DMS 273 (cell line): ENCODE data around the gene CHST11.

Experiments
- DNase-seq: peaks from one replicate; lab custom pipeline; 2025; ENCODE audit not compliant: unreplicated experiment; lab: John Stamatoyannopoulos, UW

Gene CHST11

DNA sequence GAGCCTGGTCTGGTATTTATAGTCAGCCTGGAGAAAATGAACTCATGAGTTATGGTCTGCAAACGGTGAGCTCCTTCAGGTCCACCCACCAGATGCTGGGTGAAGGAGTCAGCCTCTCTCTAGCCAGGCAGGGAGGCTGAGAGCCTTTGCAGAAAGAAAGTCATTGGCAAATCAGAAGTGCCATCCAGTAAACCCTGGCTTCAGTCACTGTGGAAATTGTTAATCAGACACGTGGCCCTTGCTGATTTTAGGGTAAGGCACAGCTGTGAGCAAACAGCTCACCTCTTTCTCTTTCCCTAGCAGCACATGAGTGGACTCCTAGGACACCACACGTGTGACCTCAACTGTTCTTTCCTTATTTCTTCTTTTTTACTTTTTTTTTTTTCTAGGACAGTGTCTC lies 44.9 kb downstream of the CHST11 start:
- no peak for DNase-seq

DNA sequence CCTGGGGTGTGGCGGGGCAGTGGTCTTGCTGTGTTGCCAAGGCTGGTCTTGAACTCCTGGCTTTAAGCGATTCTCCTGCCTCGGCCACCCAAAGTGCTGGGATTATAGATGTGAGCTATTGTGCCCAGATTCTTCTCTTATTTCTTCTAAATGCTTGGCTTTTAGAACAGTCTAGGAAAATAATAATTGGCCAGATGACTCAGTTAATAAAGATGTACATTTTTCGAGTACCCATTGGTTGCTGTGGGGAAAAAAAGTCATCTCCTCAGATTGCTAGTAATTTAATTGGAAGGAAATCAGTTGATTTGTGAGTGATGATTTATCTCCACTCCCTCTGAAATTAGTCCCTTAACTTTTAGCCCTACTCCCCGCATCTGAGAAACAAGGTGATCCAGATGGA lies 45.5 kb downstream of the CHST11 start:
- DNase-seq: no peak

DNA sequence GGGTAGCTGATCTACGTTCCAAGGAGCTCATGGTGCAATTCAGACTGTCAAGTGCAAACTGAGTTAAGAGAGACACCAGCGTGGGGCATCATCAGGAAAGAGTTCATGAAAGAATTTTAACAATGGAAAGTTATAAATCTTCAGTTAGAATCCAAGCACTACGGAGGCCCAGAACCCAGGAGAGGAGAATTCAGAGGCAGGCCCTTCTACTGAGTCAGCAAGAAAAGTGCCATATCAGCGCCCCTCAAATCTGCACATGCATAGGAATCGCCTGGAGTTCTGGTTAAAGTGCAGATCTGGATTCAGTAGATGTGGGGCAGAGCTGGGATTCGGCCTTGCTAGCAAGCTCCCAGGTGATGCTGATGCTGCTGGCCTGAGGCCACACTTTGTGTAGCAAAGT lies 45.9 kb downstream of the CHST11 start:
- no peak for DNase-seq

DNA sequence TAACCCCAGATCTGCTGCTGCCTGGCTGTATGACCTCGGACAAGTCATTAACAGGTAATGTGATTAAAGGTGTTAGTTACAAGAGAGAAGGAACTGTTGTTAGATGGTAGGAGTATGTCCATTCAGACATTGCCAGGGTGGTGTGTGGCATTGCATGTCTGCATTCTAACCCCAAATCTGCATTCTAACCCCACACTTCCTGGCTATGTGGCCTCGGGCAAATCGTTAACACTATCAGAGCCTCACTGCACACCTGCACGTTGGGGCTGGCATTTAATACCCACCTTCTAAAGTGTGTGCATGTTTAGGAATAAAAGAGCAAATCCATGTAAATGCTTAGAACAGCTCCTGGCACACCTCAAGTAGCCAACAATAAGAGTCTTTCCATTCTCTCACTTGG lies 46.4 kb downstream of the CHST11 start:
- no peak for DNase-seq

DNA sequence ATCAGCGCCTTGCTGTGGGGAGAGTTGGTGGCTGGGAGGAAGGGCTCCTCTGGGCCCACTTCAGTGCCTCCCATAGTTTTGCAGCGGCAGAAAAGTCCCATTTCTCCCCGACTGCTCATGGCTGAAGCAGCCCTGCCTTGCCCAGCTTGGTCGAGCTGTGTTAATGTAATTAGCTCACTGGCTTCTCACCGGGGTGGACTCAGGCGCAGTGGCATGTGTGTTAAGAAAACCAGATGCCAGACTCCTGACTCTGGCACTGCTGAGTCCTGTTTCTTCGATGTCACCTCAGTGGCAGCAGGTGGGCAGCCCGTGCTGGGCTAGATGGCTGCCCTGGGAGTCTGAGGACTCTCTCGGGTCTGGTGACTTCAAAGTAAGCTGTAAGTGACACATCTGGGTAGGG lies 47.4 kb downstream of the CHST11 start:
- peak; percentile 6 for DNase-seq

DNA sequence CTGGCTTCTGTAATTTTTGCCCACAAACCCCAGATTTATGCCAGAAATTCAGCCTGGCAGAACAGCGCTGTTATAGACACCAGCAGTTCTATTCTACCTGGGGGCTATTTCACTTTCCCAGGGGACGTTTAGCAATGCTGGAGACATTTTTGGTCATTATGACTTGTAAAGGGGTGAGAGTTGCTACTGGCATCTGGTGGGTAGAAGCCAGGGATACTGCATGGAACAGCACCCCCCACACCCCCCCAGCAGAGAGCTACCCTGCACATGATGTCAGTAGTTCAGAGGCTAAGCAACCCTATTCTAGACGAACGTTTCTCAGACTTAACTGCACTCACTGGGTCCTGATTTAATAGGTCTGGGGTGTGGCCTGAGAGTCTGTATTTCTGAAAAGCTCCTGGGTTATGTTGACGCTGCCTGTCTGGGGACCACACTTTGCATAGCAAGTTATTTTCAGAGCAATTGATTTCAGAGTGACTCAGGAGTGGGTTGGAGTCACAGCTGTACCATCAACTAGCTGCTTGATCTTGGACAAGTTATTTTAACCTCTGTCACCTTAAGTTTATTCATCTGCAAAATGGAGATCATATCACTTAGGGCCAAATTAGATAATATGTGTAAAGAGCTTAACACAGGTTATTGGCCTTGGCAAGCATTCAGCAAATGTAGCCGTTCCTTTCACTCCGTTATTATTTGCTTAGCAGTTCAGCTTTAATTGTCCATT lies 48.5 kb downstream of the CHST11 start:
- DNase-seq: peak; percentile 25

DNA sequence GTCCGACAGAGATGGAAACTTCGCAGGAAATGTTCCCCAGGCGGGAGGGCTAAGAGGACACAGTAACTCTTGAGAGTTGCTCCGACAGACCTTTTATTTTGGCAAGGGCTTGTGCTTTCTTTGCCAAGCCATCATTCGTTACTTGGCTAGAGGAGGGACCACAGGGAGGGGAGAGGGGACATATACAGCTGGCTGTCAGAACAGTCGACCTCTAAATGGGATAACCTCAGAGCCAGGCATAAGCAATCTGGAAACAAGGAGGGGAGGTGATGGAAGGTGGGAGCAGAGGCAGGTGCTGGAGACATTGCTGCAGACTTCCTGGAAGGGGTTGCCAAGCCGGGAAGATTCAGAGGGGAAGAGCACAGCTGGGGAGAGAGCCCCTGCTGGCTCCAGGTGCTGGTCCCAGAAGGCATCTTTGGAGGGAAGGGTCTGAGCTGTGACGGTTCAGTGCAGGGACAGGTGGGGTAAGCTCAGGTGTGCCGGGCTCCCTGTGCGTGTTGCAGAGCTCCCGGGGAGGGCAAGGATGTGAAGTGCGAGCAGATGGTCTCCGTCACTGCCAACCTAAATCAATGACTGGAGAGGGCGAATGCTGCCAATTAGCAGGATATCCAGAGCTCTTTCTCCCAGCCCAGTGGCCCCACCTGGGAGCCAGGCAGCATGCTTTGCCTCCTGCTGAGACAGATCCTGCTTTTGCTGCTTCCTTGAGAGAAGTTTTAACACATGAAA lies 50.1 kb downstream of the CHST11 start:
- DNase-seq: peak; percentile 80

DNA sequence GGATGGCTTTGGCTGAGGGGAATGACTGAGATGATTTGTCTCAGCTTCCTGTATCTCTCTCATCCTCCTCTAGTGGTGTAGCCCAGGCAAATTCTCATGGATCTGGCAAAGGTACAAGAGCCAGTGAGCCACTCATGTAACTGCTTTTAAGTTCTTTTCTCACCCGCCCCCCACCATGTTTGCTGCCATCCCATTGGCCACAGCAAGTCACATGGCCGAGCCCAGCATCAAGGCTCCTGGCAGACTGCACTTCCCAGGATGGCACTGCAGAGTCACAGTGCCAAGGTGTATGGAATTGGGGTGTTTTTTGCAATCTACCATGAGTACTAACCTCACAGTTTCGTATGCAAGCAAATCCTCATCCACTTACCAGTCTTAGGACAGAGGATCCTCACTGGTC lies 50.9 kb downstream of the CHST11 start:
- DNase-seq: peak; percentile 51

DNA sequence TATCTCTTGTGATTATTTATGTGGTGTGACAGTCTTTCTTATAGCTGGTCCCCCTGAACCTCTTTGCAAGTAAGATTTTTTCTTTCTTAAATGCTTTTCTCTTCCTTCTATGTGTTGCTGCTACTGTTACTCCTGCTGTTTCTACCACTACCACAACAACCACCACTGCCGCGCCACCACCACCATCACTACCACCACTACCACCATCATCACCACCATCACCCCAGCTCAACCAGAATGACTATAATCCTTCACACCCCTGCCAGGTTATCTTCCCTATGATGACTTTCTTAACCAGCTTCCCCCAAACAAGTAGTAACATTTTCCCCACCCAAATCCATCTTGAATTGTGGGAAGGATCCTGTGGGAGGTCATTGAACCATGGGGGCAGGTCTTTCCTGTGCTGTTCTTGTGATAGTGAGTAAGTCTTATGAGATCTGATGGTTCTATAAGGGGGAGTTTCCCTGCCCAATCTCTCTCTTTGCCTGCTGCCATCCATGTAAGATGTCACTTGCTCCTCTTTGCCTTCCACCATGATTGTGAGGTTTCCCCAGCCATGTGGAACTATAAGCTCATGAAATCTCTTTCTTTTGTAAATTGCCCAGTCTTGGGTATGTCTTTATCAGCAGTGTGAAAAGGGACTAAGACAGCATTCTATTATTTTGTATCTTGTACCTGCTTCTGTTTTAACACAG lies 52.2 kb downstream of the CHST11 start:
- no peak for DNase-seq

DNA sequence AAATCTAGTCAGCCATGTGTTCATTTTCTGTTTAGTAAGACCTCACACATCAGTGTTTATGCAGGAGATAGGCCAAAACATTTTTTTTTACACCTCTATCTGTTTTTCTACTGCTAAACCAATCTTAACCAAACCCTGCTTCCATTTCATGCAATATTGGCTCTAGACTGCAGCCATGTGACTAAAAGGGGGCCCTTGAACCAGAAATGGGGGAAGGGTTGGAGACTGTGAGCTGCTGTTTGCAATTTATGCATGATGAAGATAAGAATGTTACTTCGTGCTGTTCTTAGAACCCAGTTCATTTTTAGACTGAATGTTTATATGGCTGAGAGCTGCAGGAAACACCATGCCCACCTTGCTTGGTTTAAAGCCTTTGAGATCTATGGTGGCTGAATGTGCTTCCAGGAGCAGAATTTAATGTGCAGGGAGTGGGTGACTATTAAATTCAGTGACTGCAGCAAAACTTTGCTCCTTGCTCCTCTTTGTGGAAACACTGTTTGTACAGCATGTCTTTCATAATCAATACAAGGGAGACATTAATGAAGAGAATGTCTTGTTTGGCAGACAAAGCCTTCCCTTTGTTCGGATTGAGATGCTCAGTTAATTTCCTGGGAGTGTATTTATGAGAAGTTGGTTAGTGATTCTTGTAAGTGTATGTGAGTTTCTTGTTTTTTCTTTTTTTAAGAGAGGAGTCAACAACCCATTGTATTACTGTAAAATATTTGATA lies 53.6 kb downstream of the CHST11 start:
- no peak for DNase-seq

DNA sequence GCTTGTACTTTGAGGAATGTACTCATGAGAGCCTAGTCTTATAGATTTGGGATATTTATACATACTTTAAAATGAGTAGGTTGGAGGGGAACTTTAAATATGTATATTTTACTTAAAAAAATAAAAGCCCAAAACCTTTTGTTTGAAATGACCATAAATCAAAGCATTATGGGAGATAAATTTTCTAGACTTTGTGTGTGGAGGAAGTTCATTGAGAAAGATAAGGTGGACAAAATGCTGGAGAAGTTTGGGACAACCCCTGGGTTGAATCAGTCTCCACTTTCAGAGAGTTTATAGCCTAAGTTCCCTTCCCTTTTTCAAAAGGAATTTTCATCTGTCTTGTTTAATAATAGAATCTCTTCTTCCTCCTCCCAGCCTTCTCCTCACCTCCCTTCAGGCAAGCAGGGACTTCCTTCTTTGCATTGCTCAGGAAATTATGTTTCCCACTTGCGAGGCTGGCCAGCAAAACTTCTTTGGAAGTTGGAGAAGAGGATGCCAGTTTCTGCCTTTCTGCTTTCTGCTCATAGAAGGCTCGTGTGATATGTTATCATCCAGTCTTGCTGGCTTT lies 54.2 kb downstream of the CHST11 start:
- DNase-seq: no peak

DNA sequence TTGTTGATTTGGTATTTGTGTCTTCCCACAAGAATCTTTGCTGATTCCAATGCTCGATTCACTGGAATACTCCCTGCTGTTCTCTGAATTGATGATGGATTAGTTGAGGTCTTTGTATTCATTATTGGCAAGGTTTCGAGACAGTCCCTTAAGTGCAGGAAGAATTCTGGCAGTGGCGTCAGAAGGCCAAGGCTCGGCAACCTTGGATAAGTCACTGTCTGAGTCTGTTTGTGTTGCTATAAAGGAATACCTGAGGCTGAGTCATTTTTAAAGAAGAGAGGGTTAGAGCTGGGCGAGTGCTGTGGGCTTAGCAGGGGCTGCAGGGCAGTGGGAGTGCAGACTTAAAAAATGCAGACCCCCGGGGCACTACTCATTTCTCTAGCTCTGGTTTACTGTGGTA lies 56.9 kb downstream of the CHST11 start:
- DNase-seq: no peak

DNA sequence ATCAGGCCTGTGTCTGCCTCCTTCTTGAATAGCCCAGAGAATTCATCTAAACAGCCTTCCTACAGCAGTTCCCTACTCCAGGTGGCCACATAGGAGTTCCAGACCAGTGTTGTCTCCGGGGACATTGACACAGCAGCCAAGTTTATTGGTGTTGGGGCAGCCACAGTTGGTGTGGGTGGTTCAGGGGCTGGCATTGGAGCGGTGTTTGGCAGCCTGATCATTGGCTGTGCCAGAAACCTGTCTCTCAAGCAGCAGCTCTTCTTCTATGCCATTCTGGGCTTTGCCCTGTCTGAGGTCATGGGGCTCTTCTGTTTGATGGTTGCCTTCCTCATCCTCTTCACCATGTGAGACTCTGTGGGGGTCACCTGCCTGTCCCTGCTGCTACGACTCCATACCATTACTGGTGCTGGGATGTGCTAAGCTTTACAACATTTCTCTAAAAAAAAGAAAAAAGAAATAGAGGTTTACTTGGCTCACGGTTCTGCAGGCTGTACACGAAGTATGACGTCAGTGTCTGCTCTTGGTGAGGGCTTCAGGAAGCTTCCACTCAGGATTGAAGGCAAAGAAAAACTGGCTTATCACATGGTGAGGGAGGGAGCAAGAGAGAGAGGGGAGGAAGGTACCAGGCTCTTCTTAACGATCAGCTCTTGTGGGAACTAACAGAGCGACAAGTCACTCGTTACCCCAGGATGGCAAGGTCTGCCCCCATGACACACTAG lies 57.5 kb downstream of the CHST11 start:
- peak; percentile 58 for DNase-seq

DNA sequence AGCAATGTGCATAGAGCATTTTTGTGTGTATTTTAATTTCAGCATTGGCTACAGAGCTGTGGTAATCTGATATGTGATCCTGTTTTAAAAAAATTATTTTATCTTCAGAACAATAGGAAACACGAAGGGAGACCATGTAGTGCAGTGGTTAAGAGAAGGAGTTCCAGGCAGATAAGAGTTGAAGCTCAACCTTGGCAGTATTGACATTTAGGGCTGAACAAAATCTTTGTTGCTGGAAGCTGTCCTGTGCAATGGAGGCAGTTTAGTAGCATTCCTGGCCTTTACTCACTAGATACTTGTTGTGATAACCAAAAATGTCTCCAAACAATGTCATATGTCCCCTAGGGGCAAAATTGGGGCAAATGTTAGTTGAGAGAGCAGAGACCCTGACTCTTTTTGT lies 59.2 kb downstream of the CHST11 start:
- no peak for DNase-seq

DNA sequence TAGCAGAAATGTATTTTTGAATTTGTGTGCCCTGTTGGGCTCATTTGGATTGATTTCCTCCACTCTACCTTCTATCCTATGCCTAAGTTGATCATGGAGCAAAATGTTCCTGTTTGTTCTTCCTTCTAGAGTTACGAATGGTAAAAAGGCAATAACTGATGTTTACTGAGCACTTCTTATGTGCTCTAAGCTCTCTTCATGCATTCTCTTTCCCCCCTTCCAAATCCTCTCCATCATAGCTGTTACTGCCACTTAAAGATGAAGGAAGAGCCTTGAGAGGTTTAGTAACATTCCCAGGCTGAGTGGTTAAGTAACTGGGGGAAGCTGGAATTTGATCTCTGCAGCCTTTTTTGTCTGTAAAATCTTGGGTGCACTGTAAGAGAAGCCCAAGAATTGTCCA lies 60.1 kb downstream of the CHST11 start:
- DNase-seq: no peak

DNA sequence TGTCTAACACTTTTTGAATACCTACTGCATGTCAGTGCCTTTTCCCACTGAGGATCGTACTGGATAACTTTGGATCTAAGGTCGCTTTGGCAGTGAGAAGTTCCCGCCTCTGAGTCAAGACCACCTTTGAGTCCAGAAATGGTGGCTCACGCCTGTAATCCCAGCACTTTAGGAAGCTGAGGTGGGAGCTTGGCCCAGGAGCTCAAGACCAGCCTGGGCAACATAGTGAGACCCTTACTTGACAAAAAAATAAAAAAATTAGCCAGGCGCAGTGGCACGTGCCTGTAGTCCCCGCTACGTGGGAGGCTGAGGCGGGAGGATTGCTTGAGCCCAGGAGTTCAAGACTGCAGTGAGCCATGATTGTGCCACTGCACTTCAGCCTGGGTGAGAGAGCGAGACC lies 61.1 kb downstream of the CHST11 start:
- DNase-seq: no peak

DNA sequence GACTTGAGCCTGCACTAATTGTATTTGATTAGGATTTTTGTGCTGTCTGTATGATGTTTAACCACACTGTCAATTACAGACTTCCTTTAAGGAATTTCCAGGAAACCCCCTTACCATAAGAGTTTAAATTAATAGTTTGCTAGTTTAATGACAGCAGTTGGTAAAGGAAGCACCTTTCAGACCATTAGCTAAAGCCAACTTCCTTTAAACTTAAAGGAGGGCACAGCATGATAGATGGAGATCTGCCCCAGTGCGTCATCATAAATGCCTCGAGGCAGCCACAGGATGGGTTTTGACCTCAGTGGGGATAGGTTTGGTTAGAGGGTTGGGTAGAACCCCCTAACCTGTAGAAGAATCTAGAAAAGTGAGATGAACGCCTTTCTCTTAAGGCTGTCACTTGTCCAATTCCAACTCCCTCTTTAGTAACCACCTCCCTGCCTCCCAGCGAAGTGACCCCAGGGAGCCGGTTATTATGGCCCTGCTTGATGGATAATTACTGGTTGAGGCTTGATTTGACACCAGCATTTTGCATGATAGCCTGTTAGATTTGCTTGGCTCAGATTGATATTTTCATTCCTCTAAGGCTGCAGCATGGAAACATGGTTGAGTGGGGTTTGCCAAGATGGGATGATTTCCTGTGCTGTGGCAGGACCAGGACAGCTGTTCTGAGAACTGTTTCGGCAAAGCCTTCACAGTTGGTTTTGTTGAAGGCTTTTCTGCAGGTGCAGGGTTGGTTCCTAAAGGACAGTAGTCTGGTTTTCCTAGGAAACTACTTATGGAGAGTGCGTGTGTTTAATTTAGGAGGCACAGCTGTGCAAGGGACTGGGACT lies 62.7 kb downstream of the CHST11 start:
- no peak for DNase-seq

DNA sequence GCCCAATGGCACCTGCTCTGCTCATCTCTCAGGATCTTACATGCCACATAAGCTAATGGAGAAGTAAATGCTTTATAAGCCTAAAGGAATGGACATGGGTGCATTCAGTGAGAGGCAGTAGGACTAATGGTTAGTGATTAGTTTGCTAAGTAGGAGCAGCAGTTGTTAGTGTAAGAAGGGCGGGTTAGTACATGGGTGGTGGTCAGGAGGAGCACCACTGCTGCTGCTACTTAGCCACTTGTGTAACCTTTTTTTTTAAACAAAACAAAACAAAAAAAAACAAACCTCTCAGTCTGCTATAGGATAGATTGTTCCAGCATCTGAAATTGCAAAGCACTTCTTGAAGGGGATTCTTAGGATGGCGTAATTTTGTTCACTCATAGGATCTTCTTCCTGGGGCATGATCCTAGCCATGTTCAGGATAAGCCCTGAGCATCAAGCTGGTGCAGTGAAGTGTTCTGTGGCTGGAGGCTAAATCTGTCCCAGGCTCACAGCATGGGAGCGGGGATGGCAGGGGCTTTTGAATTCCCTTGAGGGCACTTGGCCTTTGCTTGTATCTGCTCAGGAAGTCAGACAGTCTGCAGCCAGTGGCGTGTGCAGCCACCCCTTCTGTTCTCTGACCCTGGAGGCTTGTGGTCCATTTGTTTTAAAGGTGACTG lies 63.6 kb downstream of the CHST11 start:
- DNase-seq: peak; percentile 18

DNA sequence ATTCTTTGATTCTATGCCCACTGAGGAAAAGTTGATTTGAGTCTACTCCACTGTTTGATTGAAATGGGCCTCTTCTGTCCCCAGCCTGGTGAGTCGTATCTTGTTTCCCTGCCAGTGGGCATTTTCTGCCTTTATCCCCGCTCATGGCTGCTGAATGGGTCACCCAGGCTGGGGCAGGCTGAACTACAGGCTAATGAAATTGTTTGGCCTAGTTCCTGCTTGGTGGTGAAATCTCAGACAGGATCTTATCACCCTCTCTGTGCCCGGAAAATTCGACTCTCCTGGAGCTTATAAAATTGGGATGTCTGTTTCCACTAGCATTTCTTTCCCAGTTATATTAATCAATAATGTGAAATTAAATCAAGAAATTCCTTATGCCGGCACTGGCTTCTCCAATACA lies 65.0 kb downstream of the CHST11 start:
- no peak for DNase-seq
